DMS79 treated with DMSO at 0.1 percent for 48 hours (cell line): ENCODE data around the gene PPP2R2D.
"Not testable (repeated sequence)": the region's sequence is repeated elsewhere in the genome, so short reads cannot be mapped to it uniquely, and the experiment has no call there.

Experiments
- DNase-seq: peaks from one replicate; lab custom pipeline; 2025; lab: John Stamatoyannopoulos, UW

Gene PPP2R2D

DNA sequence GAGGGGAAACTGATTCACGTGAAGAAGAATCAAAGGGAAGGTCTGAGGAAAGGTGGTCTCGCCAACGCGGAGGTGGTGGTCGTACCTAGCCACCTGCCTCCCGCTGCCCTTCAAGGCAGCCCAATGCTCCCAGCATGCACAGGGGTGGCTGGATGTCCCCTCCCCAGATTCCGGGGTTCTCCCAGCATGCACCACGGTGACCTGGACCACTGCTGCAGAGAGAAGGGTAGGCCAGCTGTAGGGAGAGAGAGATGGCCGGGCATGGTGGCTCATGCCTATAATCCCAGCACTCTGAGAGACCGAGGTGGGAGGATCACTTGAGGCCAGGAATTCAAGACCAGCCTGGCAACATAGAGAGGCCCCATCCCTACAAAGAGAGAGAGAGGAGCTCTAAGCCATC lies 32.4 kb upstream of the PPP2R2D start:
- no peak for DNase-seq

DNA sequence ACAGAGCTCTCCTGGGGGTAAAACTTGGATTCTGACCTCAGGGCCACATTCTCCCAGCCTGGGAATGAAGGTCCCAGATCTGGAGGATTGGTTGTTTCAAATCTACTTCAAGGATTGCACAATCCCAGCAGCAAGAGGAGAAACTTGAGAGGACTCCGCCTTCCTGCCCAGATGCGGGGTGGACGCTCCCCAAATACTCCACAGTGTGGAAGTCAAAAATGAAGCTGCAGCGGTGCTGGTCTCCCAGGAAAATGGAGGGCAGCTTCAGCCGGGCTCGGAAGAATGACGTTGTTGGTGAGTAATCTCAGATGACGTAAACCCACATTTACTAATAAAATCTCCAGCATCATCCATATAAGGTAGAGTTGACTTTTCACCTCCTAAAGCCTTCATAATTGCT lies 31.5 kb upstream of the PPP2R2D start:
- DNase-seq: no peak

DNA sequence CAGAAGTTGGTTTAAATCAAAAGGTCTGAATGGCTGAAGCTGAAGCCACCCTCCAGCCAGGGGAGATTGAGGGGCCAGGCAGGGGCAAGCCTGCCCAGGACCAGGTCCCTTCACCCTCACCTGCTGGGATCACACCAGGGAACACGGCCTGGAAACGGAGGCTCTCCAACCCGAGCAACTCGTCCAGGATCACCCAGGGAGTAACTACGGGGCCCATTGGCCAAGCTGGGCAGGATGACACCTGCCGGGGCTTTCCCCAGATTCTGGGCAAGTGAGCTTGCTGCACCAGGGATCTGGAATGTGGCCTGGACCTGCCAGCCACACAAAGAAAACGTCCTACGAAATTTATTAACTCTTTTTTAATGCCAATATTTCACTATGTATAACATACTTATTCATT lies 30.4 kb upstream of the PPP2R2D start:
- no peak for DNase-seq

DNA sequence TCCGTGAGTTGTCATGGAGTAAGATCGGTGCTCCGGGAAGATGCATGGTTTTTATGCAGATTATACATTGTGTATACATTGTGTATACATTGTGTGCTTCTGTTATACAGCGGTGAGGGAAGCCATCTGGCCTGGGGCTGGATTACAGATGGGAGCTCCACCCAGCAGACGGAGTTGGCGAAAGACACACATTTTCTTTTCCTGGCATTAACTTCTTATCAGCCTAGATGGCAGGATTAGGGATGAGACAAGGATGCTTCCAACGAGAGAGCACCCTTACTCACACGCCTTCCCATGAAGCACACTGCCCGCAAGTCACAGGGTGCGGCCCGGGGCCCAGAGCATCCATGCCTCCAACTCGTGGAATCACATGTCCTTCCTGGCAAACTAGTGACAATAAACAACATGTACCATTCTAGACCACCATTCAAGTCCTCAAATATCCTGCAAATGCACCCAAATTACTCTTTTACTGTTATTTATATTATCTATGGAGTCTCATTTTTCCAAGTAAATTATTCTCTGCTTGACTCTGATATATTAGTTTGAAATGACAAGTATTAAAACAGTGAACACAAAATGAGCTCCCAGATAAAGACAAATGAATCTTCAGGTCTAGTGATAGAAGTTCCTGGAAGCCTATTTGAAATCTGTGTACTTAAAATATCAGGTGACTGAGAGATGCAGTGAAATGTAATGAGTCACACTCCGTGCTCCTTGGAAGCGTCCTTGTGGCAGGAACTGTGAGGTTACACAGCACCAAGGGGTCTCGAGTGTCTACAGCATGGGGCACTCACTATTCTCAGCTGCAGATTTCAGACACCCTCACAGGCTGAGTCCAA lies 29.8 kb upstream of the PPP2R2D start:
- DNase-seq: no peak

DNA sequence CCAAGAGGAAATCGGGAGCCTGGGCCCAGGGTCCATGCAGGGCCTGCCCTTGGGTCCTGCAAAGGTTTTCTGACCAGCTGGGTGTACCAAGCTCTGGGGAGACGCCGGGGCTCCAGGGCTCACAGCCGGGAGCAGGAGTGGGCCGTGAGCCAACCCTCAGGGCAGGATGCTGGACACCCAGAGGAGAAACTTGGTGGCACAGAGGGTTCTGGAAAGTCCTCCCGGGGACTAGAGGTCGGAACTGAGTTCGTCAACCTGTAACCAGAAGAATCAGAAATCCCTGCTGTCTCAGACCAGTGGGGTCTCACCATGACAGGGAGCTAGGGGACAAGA lies 29.2 kb upstream of the PPP2R2D start:
- DNase-seq: no peak

DNA sequence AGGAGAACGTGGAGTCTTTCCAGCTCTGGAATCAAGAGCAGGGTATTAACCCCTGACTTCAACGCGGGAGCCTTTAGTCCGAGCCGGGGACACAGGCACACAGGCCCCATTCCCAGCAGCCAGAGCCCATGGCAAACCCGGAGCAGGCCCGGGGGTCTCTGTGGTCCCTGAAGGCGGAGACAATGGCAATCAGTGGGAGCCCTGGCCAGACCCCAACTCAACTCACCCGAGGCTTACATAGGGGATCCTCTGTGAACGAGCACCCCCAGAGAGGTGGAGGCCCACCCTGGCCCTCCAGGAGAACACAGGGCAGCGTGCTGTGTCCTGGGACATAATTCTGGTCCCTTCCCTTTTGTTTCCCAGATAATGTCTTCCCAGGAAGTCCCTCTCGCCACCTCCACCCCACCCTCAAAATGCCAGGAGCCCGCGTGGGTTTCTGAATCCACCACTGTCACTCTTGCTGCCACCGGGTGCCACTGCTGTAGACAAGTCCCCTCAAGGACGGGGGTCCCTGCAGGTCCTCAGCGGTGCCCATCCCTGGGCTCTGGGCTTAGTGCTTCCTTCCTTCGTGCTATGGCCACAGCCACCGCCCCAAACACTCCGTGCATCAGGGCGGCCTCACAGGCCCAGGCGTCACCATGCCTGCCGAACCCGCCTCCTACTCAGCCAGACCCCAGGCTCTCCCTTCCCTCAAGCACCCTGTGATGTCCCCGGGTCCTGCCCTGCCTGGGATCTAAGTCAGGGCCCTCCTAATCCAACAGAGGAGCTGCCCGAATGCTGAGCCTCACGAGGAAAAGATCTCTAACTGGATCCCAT lies 28.6 kb upstream of the PPP2R2D start:
- no peak for DNase-seq

DNA sequence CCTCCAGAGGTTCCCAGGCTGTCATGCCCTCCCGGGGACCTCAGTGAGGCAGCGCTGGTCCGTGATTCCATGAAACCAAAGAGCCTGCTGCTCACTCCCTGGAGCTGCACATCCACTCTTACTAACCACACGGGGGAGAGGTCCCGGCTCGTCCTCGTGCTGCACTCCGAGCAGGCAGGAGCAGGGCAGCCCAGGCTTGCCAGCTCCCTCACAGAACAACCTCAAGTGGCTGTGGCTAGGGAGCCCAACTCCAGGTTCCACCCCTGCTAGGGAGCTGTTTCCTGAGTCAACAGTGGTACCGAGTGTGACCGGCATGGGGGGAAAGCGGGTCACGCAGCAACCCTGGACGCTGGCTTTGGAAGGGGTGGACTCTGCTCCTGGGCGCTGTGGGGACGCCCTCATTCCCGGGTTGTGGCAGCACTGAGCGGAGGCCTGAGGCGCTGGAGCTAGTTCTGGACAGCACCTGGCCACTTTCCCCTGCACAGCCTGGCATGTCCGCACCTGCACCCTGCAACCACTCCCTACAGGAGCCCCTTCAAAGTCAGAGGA lies 27.9 kb upstream of the PPP2R2D start:
- peak; percentile 25 for DNase-seq

DNA sequence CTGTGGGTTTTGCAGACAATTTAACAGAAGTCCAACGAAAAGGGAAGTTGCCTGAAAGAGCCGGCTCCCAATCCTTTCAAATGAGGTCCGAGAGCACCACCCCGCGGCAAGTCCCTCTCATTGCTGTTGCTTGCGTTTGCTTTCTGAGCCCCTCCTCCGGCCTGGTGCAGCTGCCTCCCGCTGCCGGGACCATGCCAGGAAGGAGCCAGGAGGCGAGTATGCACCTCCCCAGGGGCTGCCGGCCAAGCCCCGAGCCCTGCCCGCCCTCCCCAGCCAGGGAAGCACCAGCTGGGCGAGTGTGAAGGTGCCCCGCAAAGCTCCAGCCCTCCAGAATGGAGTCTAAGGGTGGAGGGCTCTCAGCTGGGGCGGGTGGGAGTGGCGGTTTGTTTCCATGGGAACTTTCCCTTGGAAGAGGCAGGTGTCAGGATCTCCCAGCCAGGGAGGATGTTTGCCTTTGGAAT lies 25.8 kb upstream of the PPP2R2D start:
- peak; percentile 78 for DNase-seq

DNA sequence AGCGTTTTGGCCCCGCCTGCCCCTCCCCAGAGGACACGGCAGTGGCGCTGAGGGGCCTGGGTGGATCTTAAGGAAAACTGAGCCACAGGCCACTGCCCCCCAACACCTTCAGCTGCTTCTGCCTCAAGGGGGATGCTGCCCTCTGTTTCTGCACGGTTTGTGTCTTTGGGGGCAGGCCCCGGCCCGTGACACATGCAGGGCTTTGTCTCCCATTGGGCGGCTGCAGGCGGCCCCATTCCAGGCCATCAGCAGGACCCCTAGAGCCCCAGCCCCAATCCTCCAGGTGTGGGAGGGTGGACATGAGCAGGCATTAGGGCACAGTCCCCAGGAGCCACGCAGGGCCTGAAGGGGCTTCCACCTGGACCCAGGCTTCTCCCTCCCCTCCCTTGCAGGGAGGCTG lies 25.3 kb upstream of the PPP2R2D start:
- no peak for DNase-seq

DNA sequence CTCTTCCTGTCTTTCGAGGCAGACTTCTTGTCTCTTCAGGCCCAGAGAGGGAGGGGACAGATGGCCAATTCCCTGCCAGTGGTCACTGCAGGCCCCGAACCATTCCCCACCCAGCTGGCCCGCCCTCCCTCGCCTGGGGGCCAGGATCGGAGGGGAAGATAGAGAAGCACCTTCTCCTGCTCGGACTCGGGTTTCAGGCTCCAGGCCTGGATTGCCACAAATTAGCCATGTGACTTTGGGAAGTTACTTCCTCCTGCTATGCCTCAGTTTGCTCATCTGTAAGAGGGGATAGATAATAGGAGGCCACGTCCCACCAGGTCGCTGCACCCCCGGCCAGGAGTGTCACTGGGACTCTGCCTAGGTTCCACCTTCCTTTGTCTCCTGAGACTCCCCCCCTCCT lies 24.8 kb upstream of the PPP2R2D start:
- DNase-seq: no peak

DNA sequence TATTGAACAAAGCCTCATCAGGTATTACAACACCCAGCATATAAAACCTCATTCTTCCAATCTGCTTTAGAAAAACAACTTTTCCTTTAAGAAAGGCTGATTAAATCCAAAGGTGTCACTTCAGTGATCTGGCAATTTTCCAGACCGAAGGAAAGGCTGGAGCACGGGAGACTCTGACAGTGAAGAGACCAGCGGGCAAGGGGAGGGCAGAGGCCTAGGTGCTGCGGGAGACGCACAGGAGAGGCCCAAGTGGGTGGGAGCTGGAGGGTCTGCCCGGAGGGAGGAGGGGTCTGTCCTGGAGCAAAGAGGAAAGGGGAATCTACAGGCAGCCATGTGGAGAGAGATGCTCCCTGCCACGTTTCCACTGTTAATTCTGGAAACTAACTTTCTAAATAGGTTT lies 24.3 kb upstream of the PPP2R2D start:
- no peak for DNase-seq

DNA sequence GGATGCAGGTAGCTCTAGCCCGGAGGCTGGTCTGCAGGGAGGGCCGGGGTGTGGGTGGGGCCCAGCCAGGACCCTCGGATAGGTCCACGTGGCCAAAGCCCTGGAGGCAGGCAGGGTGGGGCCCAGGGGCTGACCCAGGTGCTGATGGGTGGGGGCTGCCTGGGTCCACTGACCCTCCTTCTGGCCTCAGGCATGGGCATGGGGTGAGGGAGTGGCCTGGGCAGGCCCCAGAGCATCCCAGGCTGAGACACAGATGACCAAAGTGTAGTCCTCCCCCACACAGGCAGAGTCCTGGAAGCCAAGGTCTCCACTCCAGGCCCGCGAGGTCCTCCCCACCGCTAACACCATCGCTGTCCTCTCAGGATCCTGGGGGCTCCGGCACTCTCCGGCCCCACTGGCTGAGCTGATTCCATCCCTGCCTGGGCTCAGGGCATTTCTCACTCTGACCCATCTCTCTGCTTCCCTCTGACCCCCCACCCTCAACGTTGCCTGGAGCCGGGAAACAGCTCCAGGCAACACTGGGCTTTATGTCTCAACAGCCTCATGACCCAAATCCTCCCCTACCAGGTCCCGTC lies 20.7 kb upstream of the PPP2R2D start:
- DNase-seq: no peak

DNA sequence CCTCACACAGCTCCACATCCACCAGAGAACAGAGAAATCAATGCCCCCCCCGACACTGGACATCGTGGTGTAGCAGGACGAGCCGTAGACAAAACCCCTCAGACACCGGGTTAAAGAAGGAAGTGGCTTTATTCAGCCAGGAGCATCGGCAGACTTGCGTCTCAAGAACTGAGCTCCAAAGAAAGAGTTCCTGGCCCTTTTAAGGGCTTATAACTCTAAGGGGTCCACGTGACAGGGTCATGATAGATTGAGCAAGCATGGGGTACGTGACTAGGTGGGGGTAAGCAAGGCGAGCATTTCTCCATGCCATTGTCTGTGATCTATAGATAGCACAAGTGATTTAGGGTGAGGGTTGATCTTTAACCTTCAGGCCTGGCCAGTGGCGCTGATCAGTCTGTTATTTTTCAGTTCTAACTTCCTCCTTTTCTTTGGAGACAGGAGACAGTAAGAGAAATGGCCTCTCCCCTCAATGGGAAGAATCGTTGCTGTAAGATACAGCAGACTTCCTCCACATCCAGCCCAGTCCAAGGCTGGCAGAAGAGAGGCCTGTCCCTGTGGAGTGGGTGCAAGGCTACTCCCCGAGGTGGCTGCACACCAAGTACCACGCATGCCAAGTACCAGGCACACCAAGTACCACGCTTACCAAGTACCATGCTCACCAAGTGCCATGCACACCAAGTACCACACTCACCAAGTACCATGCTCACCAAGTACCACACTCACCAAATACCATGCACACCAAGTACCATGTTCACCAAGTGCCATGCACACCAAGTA lies 19.5 kb upstream of the PPP2R2D start:
- DNase-seq: no peak

DNA sequence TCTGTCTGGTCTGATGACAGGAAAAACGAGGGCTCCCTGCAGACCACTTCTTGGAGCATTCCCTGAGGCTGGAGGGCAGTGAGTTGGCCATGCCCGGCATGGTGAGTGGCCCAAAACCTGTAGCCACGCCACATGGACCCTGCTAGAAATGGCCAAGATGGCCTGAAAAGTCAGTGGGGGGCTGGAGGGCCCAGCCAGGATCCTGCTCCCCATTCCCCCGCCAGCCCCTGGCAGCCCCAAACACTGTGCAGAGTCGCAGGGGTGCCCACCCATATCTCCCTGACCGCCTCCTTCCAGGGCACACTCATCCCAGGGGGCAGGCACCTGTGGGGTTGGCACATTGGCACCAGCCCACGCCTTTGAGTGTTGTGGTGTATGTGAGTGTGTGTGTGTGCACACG lies 18.7 kb upstream of the PPP2R2D start:
- DNase-seq: no peak

DNA sequence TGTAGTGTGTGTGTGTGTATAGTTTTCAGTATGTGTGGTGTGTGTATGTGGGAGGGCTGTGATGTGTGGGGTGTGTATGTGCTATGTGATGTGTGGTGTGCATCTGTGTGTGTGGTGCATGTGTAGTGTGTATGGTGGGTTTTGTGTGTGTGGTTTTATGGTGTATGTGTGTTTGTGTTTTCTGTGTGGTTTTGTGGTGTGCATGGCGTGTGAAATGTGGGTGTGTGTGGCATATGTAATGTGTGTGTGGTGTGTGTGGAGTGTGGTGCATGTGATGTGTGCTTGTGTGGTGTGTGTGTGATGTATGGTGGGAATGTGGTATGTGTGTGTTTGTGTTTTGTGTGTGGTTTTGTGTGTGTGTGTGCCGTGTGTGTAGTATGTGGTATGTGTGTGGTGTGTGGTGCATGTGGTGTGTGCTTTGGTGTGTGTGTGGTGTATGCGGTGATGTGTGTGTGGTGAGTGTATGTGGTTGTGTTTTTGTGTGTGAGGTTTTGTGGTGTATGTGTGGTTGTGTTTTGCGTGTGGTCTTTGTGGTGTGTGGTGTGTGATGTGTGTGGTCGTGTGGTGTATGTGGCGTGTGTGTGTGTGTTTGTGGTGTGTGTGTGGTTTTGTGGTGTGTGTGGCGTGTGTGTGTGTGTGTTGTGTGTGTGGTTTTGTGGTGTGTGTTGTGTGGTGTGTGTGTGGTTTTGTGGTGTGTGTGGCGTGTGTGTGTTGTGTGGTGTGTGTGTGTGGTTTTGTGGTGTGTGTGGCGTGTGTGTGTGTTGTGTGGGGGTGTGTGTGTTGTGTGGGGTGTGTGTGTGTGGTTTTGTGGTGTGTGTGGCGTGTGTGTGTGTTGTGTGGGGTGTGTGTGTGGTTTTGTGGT lies 18.0 kb upstream of the PPP2R2D start:
- no peak for DNase-seq

DNA sequence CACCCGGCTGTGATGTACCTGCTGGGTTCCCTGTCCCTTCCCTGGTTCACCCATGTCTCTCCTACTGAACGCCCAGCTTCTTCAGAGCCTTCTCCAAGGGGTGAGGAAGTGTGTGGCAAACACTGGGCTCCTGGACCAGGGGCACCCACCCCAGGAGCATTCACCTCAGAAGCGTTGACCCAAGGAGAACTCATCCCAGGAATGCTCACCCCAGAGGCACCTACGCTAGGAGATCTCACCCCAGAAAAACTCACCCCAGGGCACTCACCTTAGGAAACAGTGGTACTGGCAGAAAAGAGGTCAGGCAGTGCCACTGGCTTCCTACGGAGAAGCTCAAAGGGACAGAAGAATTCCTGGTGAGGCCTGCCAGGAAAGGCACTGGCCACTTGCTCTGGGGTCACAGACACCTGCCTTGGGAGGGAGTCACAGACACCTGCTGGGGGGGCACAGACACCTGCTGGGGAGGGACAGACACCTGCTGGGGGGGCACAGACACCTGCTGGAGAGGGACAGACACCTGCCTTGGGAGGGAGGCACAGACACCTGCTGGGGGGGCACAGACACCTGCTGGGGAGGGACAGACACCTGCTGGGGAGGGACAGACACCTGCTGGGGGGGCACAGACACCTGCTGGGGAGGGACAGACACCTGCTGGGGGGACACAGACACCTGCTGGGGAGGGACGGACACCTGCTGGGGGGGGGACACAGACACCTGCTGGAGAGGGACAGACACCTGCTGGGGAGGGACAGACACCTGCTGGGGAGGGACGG lies 17.0 kb upstream of the PPP2R2D start:
- not testable (repeated sequence) for DNase-seq

DNA sequence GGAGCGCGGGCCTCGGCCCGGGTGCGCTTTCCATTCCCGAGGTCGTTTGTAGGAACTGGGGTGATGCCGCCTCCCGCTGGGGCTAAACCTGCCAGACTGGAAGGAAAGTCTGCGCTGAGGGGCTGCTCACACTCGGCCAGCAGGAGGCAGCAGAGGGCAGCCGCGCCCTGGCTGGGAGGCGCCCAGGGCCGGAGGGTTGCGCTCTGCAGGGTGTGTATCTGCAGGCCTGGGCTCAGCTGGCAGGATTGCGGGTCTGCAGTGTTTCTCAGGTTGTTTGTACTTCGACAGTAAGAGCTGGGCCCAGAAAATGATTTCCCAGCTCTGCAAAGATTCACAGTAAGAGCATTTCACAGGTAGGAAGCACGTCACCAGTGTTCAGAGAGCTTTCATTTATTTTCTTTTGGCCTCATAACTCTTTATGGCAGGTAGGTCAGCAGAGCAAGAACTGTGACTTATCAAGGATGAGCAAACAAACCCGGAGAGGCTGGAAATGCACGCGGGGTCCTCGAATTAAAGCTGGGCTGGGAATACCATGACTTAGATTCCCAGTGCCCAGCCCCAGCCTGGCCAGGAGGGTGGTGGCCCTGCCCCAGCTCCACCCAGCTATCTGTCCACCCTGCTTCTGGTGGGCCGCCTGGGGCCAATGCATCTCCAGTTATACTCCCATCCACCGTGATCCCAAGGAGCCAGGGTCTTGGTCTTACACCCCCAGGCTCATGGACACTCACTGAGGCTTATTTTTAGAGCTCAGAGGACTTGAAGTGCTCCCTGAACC lies 15.2 kb upstream of the PPP2R2D start:
- DNase-seq: no peak

DNA sequence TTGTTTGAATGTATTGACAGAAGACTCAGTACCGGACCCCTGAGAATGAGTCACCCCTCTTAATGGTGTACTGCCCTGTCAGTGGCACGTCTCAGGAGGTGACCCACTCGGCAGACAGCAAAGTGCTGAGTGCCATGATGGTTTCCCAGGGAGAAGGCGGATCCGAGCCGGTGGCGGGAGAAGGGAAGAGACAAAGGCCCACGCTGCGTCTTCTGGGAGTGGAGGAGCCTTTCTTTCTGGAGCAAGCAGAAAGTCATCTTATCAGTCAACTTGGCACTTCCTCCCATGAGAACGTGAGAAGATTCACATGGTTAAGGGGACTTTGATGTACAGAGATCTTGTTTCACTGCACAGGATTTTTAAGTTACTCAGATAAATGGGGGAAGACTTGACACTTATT lies 14.6 kb upstream of the PPP2R2D start:
- no peak for DNase-seq

DNA sequence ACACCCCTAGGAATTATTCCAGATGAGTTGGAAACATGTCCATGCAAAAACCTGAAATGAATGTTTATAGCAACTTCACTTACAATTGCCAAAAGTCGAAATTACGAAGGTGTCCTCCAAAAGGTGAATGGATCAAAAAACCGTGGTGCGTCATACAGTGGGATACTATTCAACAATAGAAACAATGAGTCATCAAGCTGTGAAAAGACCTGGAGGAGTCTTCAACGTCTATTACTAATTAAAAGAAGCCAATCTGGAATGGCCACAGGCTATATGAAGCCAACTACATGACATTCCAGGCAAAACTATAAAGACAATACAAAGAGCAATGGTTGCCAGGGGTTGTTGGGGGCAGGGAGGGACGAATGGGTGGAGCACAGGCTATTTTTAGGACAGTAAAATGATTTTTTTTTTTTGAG lies 12.6 kb upstream of the PPP2R2D start:
- DNase-seq: no peak
